Loucy (cell line): Measurements from ENCODE around the gene CYS1.

Experiments used
- H2AFZ ChIP-seq: fragments of 200-600 bp; sonication (generic); 2 replicates; pipeline ENCODE4 v1.6.0; 2016; ENCODE audit warnings: antibody characterized with exemption, mild to moderate bottlenecking, low read length, moderate library complexity
- H3F3A ChIP-seq: fragments of 200-600 bp; 2 replicates; pipeline ENCODE4 v1.6.0; 2016; ENCODE audit warnings: antibody characterized with exemption, low read depth, mild to moderate bottlenecking
- H3K27me3 ChIP-seq: fragments of 200-600 bp; sonication (generic); 2 replicates; pipeline ENCODE4 v1.6.1; 2014; ENCODE audit warnings: low read length, mild to moderate bottlenecking; ENCODE audit not compliant: insufficient read depth, poor library complexity, severe bottlenecking
- H3K36me3 ChIP-seq: fragments of 200-600 bp; sonication (generic); 2 replicates; pipeline ENCODE4 v1.6.1; 2016; ENCODE audit warnings: low read length; ENCODE audit not compliant: insufficient read depth
- H3K4me1 ChIP-seq: fragments of 200-600 bp; sonication (generic); 2 replicates; pipeline ENCODE4 v1.5.1; 2014; ENCODE audit warnings: low read length, mild to moderate bottlenecking; ENCODE audit not compliant: insufficient read depth, poor library complexity, severe bottlenecking
- H3K4me2 ChIP-seq: fragments of 200-600 bp; sonication (generic); 2 replicates; pipeline ENCODE4 v1.6.0; 2014; ENCODE audit warnings: antibody characterized with exemption, low read length, low read depth, mild to moderate bottlenecking; ENCODE audit not compliant: poor library complexity, severe bottlenecking
- H3K4me3 ChIP-seq: fragments of 200-600 bp; sonication (generic); 2 replicates; pipeline ENCODE4 v1.5.1; 2014; ENCODE audit warnings: low read length, mild to moderate bottlenecking, mixed read lengths; ENCODE audit not compliant: poor library complexity, severe bottlenecking
- H3K79me2 ChIP-seq: fragments of 200-600 bp; sonication (generic); 2 replicates; pipeline ENCODE4 v1.6.1; 2014; ENCODE audit warnings: low read length; ENCODE audit not compliant: insufficient read depth
- H3K9ac ChIP-seq: fragments of 200-600 bp; sonication (generic); 2 replicates; pipeline ENCODE4 v1.6.0; 2014; ENCODE audit warnings: mild to moderate bottlenecking, low read depth, low read length, moderate library complexity; ENCODE audit not compliant: poor library complexity, severe bottlenecking
- H3K9me2 ChIP-seq: fragments of 200-600 bp; sonication (generic); replicated peaks from 2 replicates; pipeline ENCODE4 v1.6.1; 2016; ENCODE audit warnings: low read depth, low read length, mixed read lengths
- H3K9me3 ChIP-seq: fragments of 200-600 bp; sonication (generic); 2 replicates; pipeline ENCODE4 v1.6.1; 2014; ENCODE audit warnings: mild to moderate bottlenecking, antibody characterized with exemption, low read length, low read depth; ENCODE audit not compliant: insufficient read depth
- H4K20me1 ChIP-seq: fragments of 200-600 bp; sonication (generic); 2 replicates; pipeline ENCODE4 v1.6.0; 2014; ENCODE audit warnings: antibody characterized with exemption, low read length, mild to moderate bottlenecking; ENCODE audit not compliant: insufficient read depth, poor library complexity, severe bottlenecking
- EZH2phosphoT487 ChIP-seq: fragments of 200-600 bp; IDR thresholded peaks from 2 replicates; pipeline ENCODE4 v1.6.1; 2018; ENCODE audit warnings: antibody characterized with exemption, mild to moderate bottlenecking, moderate library complexity, borderline replicate concordance
- TF ChIP-seq, protein P1 (sequence below): fragments of 200-600 bp; sonication (generic); conservative IDR thresholded peaks from 2 replicates; pipeline ENCODE4 v1.5.1; 2014; ENCODE audit warnings: mild to moderate bottlenecking, antibody characterized with exemption, low read length

CYS1 gene

DNA sequence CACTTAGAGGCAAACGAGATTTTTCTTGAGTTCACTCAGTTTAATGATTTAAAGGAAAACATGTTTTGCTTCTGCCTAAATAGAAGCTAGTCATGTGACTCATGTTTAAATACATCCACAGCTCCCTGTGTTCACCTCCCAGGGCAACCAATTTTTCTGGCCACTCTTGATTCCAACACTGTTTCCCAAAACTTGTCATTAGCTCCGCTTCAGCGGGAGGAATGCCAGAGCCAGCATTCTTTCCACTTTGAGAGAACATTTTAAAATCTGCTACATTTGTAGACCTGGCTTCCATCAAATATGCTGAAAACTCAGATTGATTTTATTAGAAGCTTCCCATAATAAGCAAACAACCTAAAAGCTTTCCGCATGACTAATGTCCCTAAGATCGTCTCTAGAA is 2.8 kb upstream of the CYS1 start:
- Histone ChIP-seq H3K9me2 (no peaks in the 10 kb centered on the region), H3K9ac (no peak overlapping the region), H2AFZ (no peak overlapping the region), H3K79me2 (no peaks in the 10 kb centered on the region), H3K4me3 (no peak overlapping the region), H3F3A (peaks cover 3% of the 10 kb centered on the region; the same call in 1 of the 2 replicates), H3K4me2 (no peak overlapping the region), H3K27me3 (no peaks in the 10 kb centered on the region), H3K4me1 (peaks cover 11% of the 10 kb centered on the region), H4K20me1 (no peaks in the 10 kb centered on the region), H3K36me3 (no peaks in the 10 kb centered on the region), H3K9me3 (no peaks in the 10 kb centered on the region)
- no peak for TF ChIP-seq EZH2phosphoT487

DNA sequence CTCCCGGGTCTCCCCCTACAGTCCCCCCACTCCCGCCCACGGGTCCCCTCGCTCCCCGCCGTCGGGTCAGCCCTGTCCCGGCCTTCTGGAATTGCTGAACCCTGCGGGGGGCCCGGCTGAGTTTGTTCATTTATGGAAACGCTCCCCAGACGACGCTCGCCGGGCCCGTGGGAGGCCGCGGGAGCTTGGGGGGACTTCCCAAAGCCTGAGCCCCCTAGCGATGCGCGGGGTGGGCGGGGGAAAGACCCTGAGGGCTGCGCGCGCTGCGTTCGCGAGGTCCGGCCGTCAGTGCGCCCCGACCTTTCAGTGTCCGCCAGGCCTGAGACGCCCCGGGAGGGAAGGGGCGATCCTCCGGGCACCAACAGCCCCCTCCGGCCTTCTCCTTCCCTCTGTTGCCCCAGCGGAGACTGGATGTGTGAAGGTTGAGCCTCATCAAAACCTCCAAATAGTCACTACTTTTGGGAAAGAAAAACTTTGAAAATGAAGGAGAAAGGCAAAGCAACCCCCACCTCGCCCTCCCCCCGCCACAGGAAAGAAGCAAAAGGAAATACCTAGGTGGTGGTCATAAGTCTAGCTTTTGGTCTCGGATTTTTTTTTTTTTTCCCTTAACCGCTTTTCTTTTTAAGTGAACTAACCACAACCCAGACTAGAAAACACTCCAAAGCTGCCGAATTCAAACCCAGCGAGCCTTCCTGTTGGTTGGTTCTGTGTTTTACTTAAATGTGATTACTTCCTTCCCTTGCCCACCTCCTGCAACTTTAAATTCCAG is 509 bp upstream of the CYS1 start:
- no peaks in the 10 kb centered on the region for H3K9me3 ChIP-seq
- no peaks in the 10 kb centered on the region for H3K27me3 ChIP-seq
- H3K9me2 ChIP-seq: no peaks in the 10 kb centered on the region
- no peaks in the 10 kb centered on the region for H3K36me3 ChIP-seq
- TF ChIP-seq EZH2phosphoT487: no peak
- TF ChIP-seq, protein P1, sequence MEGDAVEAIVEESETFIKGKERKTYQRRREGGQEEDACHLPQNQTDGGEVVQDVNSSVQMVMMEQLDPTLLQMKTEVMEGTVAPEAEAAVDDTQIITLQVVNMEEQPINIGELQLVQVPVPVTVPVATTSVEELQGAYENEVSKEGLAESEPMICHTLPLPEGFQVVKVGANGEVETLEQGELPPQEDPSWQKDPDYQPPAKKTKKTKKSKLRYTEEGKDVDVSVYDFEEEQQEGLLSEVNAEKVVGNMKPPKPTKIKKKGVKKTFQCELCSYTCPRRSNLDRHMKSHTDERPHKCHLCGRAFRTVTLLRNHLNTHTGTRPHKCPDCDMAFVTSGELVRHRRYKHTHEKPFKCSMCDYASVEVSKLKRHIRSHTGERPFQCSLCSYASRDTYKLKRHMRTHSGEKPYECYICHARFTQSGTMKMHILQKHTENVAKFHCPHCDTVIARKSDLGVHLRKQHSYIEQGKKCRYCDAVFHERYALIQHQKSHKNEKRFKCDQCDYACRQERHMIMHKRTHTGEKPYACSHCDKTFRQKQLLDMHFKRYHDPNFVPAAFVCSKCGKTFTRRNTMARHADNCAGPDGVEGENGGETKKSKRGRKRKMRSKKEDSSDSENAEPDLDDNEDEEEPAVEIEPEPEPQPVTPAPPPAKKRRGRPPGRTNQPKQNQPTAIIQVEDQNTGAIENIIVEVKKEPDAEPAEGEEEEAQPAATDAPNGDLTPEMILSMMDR: no peak
- H3F3A ChIP-seq: peaks cover 3% of the 10 kb centered on the region; the same call in 1 of the 2 replicates
- peak overlapping the region; percentile 65 for H3K4me3 ChIP-seq
- no peaks in the 10 kb centered on the region for H3K79me2 ChIP-seq
- peak overlapping the region; percentile 78 for H2AFZ ChIP-seq
- H4K20me1 ChIP-seq: no peaks in the 10 kb centered on the region
- peaks cover 11% of the 10 kb centered on the region for H3K4me1 ChIP-seq
- peak overlapping the region; percentile 64 for H3K9ac ChIP-seq
- H3K4me2 ChIP-seq: peak overlapping the region; percentile 80

DNA sequence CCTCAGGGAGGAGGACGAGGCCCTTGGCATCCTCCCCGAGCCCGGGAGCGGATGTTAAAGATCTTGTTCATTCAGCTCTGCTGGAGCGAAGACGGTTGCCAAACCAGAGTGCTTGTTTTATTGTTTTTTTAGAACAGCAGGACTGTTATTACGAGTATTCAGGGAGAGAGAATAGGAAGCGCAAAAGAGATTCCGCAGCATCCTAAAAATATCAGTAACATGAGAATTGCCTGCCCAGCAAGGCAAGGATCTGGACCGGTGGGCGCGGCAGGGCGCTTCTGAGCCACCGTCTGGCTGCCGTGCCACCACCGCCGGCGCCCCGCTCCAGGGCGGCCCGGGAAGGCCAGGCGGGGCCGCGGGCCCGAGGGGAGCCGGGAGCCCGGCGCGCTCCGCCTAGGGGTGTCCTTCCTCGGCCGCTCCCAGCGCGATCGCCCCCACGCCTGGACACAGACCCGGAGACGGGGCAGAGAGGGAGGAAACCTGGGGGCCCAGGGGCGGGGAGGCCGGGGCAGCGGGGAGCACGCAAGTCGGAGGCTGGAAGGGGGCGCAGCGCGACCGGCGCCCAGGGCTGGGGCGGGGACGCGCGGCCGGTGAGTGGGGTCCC is 843 bp downstream of the CYS1 start:
- H3K27me3 ChIP-seq: no peaks in the 10 kb centered on the region
- H3K9me2 ChIP-seq: no peaks in the 10 kb centered on the region
- H2AFZ ChIP-seq: no peak overlapping the region
- no peaks in the 10 kb centered on the region for H3K36me3 ChIP-seq
- no peaks in the 10 kb centered on the region for H3K79me2 ChIP-seq
- peaks cover 15% of the 10 kb centered on the region for H3K4me1 ChIP-seq
- no peak overlapping the region for H3K9ac ChIP-seq
- H3K4me3 ChIP-seq: no peak overlapping the region
- H4K20me1 ChIP-seq: no peaks in the 10 kb centered on the region
- TF ChIP-seq EZH2phosphoT487: no peak
- TF ChIP-seq, protein P1: no peak
- H3K4me2 ChIP-seq: no peak overlapping the region
- H3K9me3 ChIP-seq: no peaks in the 10 kb centered on the region
- H3F3A ChIP-seq: peaks cover 3% of the 10 kb centered on the region; the same call in 1 of the 2 replicates
